Measurements from ENCODE around the gene NARS2.

DNA sequence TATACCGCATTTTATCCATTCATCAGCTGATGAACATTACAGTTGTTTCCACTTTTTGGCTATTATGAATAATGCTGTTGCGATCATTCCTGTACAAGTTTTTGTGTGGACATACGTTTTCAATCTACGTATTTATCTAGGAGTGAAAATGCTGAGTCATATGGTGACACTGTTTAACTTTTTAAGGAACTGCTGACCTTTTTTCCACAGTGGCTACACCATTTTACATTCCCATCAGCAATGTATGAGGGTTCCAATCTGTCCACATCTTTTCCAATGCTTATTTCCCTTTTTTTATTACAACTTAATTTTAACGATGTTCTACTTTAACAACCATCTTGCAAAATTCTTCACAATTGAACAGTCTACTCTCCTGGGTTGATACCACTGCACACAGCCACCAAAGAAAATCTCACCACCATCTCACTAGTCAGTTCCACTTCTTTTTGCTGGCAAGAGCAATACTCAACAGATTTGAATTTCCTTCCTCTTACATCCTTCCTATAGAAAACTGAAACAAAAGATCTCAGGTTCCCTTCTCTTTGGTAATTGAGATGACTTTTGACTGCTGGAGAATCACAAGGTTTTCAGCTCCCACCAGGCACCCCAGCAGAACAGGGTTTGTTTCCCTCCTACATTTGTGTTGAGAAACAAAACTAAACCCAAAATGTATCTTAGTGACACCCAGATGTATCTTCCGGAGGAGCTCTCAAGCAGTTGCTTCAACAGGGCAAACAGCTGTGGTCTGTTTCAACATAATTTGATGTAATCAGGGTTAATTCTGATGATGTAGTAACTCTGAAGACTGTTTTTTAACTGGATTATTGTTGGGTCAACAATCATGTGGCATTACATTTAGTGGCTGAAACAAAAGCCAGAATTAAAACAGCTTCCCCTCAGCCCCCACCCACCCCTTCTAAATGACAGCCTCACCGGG, 150.1 kb downstream of the NARS2 start:
- TF ChIP-seq, protein P1, sequence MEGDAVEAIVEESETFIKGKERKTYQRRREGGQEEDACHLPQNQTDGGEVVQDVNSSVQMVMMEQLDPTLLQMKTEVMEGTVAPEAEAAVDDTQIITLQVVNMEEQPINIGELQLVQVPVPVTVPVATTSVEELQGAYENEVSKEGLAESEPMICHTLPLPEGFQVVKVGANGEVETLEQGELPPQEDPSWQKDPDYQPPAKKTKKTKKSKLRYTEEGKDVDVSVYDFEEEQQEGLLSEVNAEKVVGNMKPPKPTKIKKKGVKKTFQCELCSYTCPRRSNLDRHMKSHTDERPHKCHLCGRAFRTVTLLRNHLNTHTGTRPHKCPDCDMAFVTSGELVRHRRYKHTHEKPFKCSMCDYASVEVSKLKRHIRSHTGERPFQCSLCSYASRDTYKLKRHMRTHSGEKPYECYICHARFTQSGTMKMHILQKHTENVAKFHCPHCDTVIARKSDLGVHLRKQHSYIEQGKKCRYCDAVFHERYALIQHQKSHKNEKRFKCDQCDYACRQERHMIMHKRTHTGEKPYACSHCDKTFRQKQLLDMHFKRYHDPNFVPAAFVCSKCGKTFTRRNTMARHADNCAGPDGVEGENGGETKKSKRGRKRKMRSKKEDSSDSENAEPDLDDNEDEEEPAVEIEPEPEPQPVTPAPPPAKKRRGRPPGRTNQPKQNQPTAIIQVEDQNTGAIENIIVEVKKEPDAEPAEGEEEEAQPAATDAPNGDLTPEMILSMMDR (conservative IDR thresholded peaks at IDR 0.05; ENCODE audit: low read depth, low read length): no peak
- TF ChIP-seq EZH2 (IDR thresholded peaks at IDR 0.05; ENCODE audit: borderline replicate concordance, low read depth, low read length, poor library complexity, severe bottlenecking): no peak
